Neural cell (in vitro differentiated cells): Measurements from ENCODE around the gene C11orf16. TPM values are rescaled to one million over a fixed set of nuclear protein-coding genes. Genes with fewer than 3 reads are reported as not detected.

ENCODE experiments used
- H2AFZ ChIP-seq: fragments of 200-600, 300-800 bp; sonication (generic), shearing (Covaris generic); 2 replicates; pipeline ENCODE4 v1.6.0; 2014; ENCODE audit warnings: low read depth, mild to moderate bottlenecking, antibody characterized with exemption, low read length, moderate library complexity
- H3F3A ChIP-seq: fragments of 200-600 bp; shearing (Covaris generic); 2 replicates; pipeline ENCODE4 v1.6.1; 2016; ENCODE audit warnings: mild to moderate bottlenecking, moderate library complexity, mixed read lengths, antibody characterized with exemption, low read length; ENCODE audit not compliant: insufficient read depth, poor library complexity, severe bottlenecking
- H3K27ac ChIP-seq: fragments of 200-600, 300-800 bp; sonication (generic), shearing (Covaris generic); 2 replicates; pipeline ENCODE4 v1.5.1; 2014; ENCODE audit warnings: mild to moderate bottlenecking, low read length, moderate library complexity
- H3K27me3 ChIP-seq: fragments of 300-800, 200-600 bp; sonication (generic), shearing (Covaris generic); 2 replicates; pipeline ENCODE4 v1.6.0; 2014; ENCODE audit warnings: mild to moderate bottlenecking, low read depth, low read length, moderate library complexity; ENCODE audit not compliant: insufficient read depth
- H3K36me3 ChIP-seq: fragments of 300-800, 200-600 bp; sonication (generic), shearing (Covaris generic); 2 replicates; pipeline ENCODE4 v1.5.1; 2014; ENCODE audit warnings: mild to moderate bottlenecking, antibody characterized with exemption, low read length, moderate library complexity; ENCODE audit not compliant: insufficient read depth
- H3K4me2 ChIP-seq: fragments of 300-800, 200-600 bp; sonication (generic), shearing (Covaris generic); 2 replicates; pipeline ENCODE4 v1.6.0; 2014; ENCODE audit warnings: mild to moderate bottlenecking, low read length
- H3K4me3 ChIP-seq: fragments of 300-800, 200-600 bp; sonication (generic), shearing (Covaris generic); 2 replicates; pipeline ENCODE4 v1.5.1; 2014; ENCODE audit warnings: mild to moderate bottlenecking, low read length, moderate library complexity
- H3K79me2 ChIP-seq: fragments of 200-600 bp; shearing (Covaris generic); replicated peaks from 2 replicates; pipeline ENCODE4 v1.6.0; 2014; ENCODE audit warnings: mild to moderate bottlenecking, low read length, moderate library complexity; ENCODE audit not compliant: insufficient read depth
- H3K9ac ChIP-seq: fragments of 300-800, 200-600 bp; sonication (generic), shearing (Covaris generic); 2 replicates; pipeline ENCODE4 v1.6.1; 2016; ENCODE audit warnings: mild to moderate bottlenecking, low read length, mixed read lengths
- H3K9me2 ChIP-seq: fragments of 200-600 bp; shearing (Covaris generic); 2 replicates; pipeline ENCODE4 v1.6.1; 2016; ENCODE audit warnings: mild to moderate bottlenecking, low read length, mixed read lengths; ENCODE audit not compliant: insufficient read depth
- H3K9me3 ChIP-seq: fragments of 200-600, 300-800 bp; sonication (generic), shearing (Covaris generic); 2 replicates; pipeline ENCODE4 v1.6.1; 2016; ENCODE audit warnings: mild to moderate bottlenecking, mixed run types, low read length, moderate library complexity, mixed read lengths
- H4K20me1 ChIP-seq: fragments of 200-600 bp; shearing (Covaris generic); 2 replicates; pipeline ENCODE4 v1.6.1; 2016; ENCODE audit warnings: mild to moderate bottlenecking, mixed run types; ENCODE audit not compliant: insufficient read depth
- CTCF ChIP-seq: fragments of 450-650 bp; IDR thresholded peaks from 2 replicates; pipeline ENCODE4 v1.5.1; 2014; ENCODE audit warnings: antibody characterized with exemption, mild to moderate bottlenecking, moderate library complexity; ENCODE audit not compliant: poor library complexity, severe bottlenecking
- POLR2AphosphoS5 ChIP-seq: IDR thresholded peaks from 2 replicates; pipeline ENCODE4 v1.6.1; 2012
- RAD21 ChIP-seq: fragments of 450-650 bp; conservative IDR thresholded peaks from 2 replicates; pipeline ENCODE4 v1.6.1; 2014; ENCODE audit warnings: antibody characterized with exemption, mild to moderate bottlenecking, moderate library complexity
- REST ChIP-seq: IDR thresholded peaks from 2 replicates; pipeline ENCODE4 v1.6.1; 2012; ENCODE audit warnings: borderline replicate concordance
- SMC3 ChIP-seq: fragments of 450-650 bp; conservative IDR thresholded peaks from 2 replicates; pipeline ENCODE4 v1.6.1; 2014; ENCODE audit warnings: antibody characterized with exemption, mild to moderate bottlenecking, moderate library complexity; ENCODE audit not compliant: poor library complexity
- TAF1 ChIP-seq: IDR thresholded peaks from 2 replicates; pipeline ENCODE4 v1.6.1; 2012; ENCODE audit warnings: low read depth
- polyA plus RNA-seq: library from polyadenylated mRNA; depleted of rRNA; stranded (reverse); fragments of >200 nt; gene quantifications from 2 replicates; pipeline ENCODE4 v1.2.3, GENCODE V29; 2014
- small RNA-seq, 3 experiments: library from RNA; depleted of rRNA; stranded (forward); fragments of <200 nt; gene quantifications; one replicate each; pipeline ENCODE3, GENCODE V24; 2012

The C11orf16 gene
- polyA plus RNA-seq, 1 donor from 2014 or later = not detected

GRCh38 chr11:8871171-8871775 is 61.5 kb downstream of the C11orf16 start:
- Histone ChIP-seq H4K20me1 (no peaks in the 10 kb centered on the region), H3K27ac (no peak overlapping the region), H3K9ac (peak overlapping the region; percentile 70), H3K36me3 (no peaks in the 10 kb centered on the region), H3K79me2 (no peaks in the 10 kb centered on the region), H3K4me2 (peak overlapping the region; percentile 79), H2AFZ (peak overlapping the region; percentile 27), H3K9me3 (no peaks in the 10 kb centered on the region), H3K9me2 (no peaks in the 10 kb centered on the region), H3K27me3 (no peaks in the 10 kb centered on the region), H3F3A (no peaks in the 10 kb centered on the region), H3K4me3 (peak overlapping the region; percentile 90)
- TF ChIP-seq CTCF = no peak

GRCh38 chr11:8870411-8871170 is 62.2 kb downstream of the C11orf16 start:
- H3K4me3 ChIP-seq = peak overlapping the region; percentile 90
- peak overlapping the region; percentile 70 for H3K9ac ChIP-seq
- H3K27ac ChIP-seq = no peak overlapping the region
- no peaks in the 10 kb centered on the region for H3K9me3 ChIP-seq
- H4K20me1 ChIP-seq = no peaks in the 10 kb centered on the region
- H3K27me3 ChIP-seq = no peaks in the 10 kb centered on the region
- H2AFZ ChIP-seq = peak overlapping the region; percentile 27
- peak overlapping the region; percentile 79 for H3K4me2 ChIP-seq
- H3F3A ChIP-seq = no peaks in the 10 kb centered on the region
- H3K79me2 ChIP-seq = no peaks in the 10 kb centered on the region
- H3K36me3 ChIP-seq = no peaks in the 10 kb centered on the region
- TF ChIP-seq CTCF = peak; percentile 36
- no peak for TF ChIP-seq TAF1
- TF ChIP-seq RAD21 = peak; percentile 40
- TF ChIP-seq SMC3 = peak; percentile 33
- no peak for TF ChIP-seq REST
- peak; percentile 55 for TF ChIP-seq POLR2AphosphoS5
- no peaks in the 10 kb centered on the region for H3K9me2 ChIP-seq

Small RNAs within 50 kb of the gene (small RNA-seq; reads per million reads assigned to genes)
- 0 to 1.2 (median 0) reads per million in 3 experiments for gene RF00019

Other genes with a start within 250 kb of the C11orf16 start
- gene AKIP1, start 21.8 kb downstream of the C11orf16 start, polyA plus RNA-seq = 81.5 and 90.7 TPM in 2 replicates
- gene ASCL3, start 10.1 kb upstream of the C11orf16 start, polyA plus RNA-seq = not detected in 2 replicates
- gene TMEM9B, start 31.5 kb upstream of the C11orf16 start, polyA plus RNA-seq = 59.7 and 63.1 TPM in 2 replicates
- 8.8 and 13.4 TPM in 2 replicates for gene NRIP3, start 71.1 kb upstream of the C11orf16 start, polyA plus RNA-seq
- gene SCUBE2, start 158.7 kb upstream of the C11orf16 start, polyA plus RNA-seq = 2.6 and 9.9 TPM in 2 replicates